Measurements from ENCODE around the gene KCP.
"Not testable (repeated sequence)": the region's sequence is repeated elsewhere in the genome, so short reads cannot be mapped to it uniquely, and the experiment has no call there.

KCP gene

DNA sequence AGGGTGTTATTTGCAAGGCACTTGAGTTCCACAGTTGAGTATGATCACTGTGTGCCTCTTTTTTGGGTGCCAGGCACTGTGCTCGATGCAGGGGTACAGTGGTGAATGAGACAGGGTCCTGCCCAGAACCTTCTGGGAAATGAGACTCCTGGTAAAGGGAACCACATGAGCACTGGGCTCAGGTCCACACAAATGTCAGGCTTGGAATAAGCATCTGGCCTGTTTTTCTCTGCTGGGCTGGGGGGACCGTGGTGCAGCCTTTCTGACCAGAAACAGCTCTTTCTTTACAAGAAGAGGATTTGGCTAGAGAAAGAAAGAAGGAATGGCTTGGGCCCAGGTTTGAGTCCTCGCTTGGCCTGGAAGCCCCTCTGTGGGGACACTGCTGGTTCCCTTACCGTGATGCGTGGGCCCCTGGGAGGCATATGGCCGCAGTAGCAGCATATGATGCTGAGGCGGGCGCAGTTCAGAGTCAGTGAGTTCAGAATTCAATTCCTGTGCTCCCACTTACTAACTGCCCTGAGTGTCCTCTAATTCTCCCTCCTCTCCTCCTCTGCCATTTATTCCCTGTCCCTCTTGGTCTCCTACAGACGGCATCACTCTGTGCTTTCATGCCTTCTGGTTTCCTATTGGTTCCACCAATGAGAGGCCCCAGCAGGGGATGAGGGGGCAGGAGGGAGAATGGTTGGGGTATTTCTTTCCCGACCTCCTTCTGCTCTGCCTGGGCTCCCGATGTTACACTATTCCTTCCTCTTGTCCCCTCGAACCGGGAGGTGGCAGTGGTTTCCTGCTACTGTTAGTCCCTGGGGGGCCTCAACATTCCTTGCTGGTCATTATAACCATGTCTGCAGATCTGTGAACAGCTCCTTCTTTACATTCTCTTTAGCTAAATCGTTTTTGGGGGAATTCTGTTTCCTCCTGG, 9.6 kb upstream of the KCP start:
- DNase-seq: no peak

DNA sequence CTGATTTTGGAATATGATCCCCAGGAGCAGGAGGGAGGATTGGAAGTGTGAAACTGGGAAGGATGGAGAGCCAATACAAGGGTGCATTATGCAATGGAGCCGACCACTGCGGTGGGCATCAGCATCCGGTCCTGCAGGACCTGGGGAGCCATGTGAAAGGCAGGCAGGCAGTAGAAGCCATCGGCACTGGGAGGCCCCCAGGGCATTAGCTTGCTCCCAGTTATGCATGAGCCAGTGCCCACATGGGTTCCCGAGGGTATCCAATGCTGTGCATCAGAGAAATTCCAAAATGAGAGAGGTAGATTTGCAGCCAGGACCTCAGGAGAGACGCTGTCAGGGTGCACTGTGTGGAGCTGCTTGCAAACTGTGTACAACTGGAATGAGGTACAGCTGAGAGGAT, 8.7 kb upstream of the KCP start:
- DNase-seq: no peak

- DNase-seq: no peak
Measured at GRCh38 chr7:128918016-128918665, 7.6 kb upstream of the KCP start.

DNA sequence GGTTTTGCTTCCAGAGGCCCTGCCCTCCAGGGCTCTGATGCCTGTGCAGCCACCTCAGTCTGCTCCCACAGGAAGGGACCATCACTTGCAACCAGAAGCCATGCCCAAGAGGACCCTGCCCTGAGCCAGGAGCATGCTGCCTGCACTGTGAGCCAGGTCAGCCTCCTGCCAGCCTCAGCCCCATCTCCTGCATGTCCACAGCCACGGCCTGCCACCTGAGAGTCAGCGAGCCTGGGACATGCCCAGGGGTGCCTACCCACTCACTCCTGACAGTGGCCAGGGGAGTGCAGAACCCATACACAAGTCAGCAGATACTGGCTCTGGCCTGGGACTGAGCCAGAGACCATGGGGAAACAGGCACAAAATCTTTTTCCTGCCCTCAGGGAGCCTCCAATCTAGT, 6.6 kb upstream of the KCP start:
- DNase-seq: no peak

DNA sequence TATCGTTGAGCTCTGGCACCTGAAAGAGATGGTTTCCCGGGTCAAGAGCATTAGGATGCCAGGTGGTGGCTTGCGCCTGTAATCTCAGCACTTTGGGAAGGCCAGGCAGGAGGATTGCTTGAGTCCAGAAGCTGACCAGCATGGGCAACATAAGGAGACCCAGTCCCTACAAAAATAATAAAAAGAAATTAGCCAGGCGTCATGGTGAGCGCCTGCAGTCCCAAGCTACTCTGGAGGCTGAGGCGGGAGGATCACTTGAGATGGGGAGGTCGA, 6.1 kb upstream of the KCP start:
- DNase-seq: no peak

- DNase-seq: no peak
Measured at GRCh38 chr7:128915841-128916642, 5.5 kb upstream of the KCP start.

GRCh38 chr7:128915271-128915819, 4.8 kb upstream of the KCP start:
- no peak for DNase-seq

DNA sequence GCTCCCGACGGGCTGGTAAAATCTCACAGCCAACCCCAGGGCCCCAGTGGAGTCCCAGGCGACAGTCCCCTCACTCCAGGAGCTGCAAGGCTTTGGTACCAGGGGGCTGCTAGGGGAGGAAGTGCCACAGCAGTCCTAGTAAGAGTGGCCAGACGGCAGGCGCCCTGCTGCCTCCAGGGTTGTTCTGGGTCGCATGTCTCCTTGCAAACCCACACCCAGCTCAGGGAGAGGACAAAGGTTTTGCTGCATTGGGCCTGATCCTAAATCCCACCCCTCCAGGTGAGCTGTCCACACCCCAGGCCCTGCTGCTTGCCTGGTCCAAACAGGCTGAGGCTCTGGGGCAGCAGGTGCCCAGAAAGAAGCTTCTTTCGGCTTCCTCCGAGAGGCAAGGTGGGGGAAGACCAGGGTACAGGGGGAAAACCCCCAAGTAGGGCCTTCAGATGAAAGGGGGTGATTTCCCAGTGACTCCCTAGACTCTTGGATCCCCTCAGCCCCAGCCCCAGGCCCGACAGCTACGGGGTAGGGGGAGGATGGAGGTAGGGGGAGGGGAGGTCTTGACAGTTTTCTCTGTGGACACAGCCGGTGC, 4.2 kb upstream of the KCP start:
- no peak for DNase-seq

DNA sequence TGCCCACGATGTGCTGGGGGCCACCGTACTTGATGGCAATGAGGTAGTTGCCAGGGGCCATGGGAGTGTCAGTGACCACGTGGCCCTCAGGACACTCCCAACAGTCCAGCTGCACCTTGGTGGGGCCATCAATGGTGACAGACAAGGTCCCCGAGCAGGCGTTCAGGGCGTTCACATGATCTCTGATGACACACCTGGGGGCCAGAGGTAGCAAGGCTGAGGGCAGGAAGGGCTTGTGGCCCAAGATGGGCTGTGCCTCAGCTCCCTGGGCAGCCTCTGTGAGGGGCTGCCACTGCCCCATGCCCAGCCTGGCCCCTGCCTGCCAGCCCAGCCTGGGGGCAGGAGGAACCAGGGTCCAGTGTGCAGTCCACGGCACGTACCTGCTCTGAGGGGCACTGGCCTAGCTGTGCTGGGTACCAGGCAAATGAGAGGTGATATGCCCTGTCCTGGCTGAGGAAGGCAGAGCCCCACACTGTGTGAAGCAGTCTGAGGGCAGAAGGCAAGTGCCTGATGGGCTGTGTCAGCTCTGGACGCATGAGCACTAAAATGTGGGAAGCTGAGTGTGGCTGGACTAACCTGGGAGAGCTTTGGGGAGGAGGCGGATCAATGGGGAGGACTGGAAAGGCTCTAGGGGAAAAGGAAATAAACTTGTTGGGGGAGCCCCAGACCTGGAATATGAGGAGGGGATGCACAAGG, 3.5 kb upstream of the KCP start:
- no peak for DNase-seq

DNA sequence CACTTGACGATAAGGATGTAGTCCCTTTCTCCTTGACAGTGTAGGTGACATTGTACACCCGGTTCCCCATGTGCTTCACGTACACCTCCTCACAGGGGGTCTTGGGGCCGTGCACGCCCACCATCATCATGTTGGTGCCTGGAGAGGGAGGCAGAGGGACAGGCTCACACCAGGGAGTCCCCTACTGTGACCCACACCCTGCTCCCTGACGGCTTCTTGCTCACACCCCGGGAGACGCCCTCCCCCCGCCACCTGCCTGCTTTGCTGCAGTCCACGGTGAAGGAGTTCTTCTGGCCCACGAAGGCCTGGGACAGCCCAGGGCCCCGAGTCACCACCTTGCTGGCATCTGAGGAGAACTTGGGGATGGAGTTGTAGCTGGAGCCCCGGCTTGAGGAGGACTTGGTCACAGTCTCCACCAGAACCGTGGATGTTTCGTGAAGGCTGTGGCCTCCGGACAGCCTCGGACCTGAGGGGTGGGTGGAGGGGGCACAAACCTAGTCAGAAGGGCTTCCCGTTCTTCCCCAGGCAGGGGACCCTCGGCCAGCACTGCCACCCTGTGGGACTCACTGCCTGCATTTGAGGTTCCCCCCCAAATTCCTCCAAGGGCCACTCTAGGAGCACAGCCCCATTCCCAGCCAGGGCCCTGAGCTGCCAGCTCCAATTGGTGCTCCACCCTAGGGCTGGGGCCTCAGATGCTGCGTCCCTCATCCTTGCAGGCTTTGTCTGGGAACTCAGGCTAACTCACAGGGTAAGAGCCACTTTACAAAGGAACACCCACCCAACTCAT, 2.4 kb upstream of the KCP start:
- DNase-seq: not testable (repeated sequence)

DNA sequence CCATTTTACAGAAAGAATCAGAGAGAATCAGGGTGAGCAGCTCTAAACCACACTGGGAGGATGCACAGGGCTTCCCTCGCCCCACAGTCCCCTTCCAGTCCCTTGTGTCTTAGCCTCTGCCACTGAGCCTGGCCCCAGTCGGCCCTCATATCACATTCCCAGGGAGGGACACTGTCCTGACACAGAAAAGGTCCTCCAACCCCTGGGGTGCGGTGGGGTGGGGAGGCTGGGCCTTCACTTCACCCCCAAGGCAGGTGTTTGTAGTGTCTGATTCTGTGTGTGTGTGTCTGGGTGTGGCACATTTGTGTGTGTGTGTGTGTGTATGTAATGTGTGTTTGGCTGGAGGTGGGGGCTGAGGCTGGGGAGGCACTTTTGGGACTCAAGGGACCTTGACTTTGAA, 1.8 kb upstream of the KCP start:
- no peak for DNase-seq

DNA sequence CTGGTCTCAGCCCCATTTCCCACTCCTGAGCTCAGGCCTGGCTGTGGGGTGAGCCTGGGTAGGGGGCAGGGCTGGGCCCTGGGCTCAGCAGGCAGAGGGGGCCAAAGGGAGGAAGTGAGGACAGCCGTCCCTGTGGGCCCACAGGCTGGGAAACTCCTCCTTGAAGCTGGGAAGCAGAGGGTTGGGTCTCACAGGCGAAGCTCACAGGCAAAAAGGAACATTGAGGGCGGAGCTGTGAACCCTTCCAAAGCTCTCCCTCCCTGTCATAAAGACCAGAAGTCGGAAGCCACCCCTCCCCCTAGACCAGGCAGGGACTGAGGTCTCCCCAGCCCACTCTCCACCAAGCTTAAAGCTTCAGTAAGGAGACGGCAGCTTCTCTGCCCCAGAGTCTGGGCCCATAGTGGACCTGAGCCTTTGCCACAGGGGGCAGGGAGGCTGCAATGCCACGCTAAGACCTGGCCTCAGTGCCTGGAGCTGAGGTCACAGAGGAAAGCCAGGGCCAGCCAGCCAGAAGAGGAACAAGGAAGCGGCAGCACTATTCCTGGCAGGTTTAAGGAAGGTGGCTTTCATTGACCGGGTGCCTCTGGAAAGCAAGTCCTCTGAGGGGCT, 1.0 kb upstream of the KCP start:
- DNase-seq: no peak

DNA sequence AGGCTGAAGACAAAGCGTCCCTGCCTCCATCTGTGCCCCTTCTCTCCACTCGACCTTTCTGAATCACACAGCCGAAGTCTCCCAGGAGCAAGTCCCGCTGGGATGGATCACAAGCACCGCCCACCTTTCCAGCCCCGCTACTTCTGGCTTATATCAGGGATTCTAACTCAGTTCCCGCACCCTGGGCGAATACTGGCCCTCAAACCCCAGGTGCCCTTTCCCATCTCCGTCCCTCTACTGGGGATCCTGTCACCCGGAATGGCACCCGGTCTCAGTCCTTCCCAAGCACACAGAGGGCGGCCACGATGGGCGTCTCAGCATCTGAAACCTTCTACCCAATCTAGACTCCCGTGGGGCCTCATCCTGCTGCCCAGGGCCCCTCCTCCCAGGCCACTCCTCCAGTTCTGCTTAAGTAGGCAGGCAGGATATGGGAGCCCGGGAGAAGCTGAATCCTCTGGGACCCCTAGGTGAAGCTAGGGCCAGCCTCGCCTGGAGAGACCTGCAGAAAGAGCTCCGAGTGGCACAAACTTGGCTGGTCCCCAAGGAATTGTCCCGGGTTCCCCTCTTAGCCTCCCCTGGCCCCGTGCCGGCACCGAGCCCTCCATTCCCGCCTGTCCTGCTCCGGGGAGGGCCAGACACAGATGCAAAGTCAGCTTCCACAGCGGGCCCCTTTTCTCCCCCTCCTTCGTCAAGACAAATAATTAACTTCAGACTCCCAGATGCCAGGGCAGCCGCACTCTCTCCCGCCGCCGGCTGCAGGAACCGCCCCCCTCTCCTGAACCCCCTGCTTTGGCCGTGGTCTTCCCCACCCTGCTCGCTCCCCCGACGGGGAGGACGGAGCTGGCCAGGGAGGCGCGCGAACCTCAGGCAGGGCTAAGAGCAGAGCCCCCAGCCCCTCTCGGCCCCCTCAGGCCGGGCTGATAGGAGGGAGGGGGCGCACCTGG, 612 bp downstream of the KCP start:
- DNase-seq: no peak

DNA sequence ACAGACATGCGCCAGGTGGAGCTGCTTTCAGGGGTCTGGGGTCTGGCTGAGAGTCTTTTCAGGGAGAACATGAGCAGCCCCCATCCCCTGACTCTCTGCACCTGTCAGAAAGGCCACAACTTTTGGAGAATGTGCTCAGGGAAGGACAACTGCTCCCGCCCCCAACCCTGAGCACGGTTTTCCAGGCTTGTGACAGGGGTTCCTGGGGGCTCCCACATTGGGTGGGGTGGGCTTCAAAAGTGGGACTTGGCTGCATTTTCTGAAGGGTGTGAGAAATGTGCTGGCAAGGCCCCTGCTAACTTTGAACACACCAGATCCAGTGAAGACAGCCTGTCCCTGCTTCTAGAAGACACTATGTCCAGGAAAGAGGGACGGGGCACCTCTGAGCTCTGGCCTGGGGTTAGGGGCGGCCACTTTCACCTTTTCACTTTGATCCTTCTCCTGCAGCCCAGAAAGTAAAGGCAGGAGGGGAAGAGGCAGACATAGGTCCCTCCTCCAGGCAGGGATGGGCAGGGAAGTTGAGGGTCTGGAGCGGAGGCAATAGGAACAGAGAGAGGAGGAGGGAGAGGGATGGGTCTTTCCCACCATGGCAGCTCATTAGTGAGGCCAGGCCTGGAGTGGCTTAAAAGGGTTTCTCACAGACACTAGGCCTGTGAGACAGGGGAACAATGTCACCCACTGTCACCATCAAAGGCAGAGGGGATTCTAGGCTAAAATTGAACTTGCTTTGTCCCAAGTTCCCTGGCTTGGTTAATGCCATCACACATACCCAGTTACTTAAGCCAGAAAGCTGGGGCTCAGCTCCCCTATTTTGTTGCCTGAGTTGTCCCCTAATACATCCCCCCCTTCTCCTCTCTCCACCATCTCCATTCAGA, 1.5 kb downstream of the KCP start:
- no peak for DNase-seq

DNA sequence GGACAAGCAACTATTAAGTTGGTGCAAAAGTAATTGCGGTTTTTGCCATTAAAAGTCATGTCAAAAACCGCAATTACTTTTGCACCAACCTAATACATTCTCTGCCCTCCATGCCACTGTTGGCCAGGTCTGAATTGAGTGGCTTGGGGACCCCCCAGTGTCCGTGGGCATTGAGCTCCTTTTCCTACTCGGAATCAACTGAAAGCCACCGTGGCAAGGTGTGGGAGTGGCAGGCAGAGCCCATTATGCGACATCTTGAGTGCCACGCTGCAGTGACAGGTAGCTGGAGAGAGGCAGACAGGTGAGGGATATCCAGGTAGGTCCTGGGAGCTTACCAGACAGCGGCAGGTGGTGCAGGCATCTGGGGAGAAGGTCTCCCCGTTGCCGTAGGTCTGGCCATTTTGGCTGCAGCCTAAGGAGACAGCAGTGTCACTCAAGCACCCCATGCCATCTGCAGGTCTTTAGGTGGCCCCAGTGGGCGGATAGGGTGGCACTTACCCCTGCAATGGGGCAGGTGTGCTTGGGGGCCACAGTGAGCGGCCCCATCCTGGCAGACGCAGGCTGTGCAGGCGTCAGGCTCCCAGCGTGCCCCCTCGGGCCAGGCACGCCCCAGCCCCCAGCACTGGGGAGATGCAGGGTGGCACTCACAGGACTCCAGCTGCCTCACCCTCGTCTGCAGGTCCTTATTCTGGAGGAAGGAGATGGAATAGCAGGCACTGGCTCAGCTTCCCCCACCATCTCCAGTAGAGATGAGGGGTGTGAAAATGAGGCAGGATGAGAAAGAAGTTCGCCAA, 3.5 kb downstream of the KCP start:
- no peak for DNase-seq

- DNase-seq: no peak
Measured at GRCh38 chr7:128906001-128906765, 4.3 kb downstream of the KCP start.
